Motor neuron (in vitro differentiated cells): ENCODE data around the gene INS. TPM values are rescaled to one million over a fixed set of nuclear protein-coding genes. Genes with fewer than 3 reads are reported as not detected.
A peak's percentile ranks its signal among the peaks of the same experiment; 100 is the strongest.

ENCODE experiments used
- ATAC-seq, 8 experiments: fragments of 200-7000 bp; cut with Tn5 transposase; replicated peaks in 6 of 8; 2 replicates each; pipeline ENCODE4 v1.8.0; 2021; ENCODE audit warnings: mild to moderate bottlenecking in 8 of 8, moderate library complexity in 8 of 8
- H3K27ac ChIP-seq, 2 donors: fragments of 250-450 bp; sonication (Bioruptor Pico); 2 replicates each; pipeline ENCODE4 v1.9.0; 2021; ENCODE audit warnings: antibody characterized with exemption in 2 of 2, mild to moderate bottlenecking in 2 of 2, moderate library complexity in 1 of 2
- H3K4me1 ChIP-seq, 2 donors: fragments of 250-450 bp; sonication (Bioruptor Pico); replicated peaks in 1 of 2; 2 replicates each; pipeline ENCODE4 v1.6.1; 2021; ENCODE audit warnings: antibody characterized with exemption in 2 of 2, mild to moderate bottlenecking in 2 of 2, moderate library complexity in 1 of 2
- H3K4me3 ChIP-seq, 5 donors: fragments of 250-450 bp; sonication (Bioruptor Pico); 2 replicates each; pipeline ENCODE4 v1.9.0; 2021; ENCODE audit warnings: antibody characterized with exemption in 5 of 5, mild to moderate bottlenecking in 5 of 5, moderate library complexity in 4 of 5
- WGBS, 10 experiments: fragments of 450-650 bp; shearing (Covaris generic); methylation state at CpG; one replicate each; pipeline ENCODE4 v1.0.0; 2022; 5-methylcytosine and 5-hydroxymethylcytosine counted together
- in situ Hi-C, 9 experiments: fragments of 400-800 bp; cut with MboI; loops; one replicate each; pipeline ENCODE4 v1.15.0; 2021; ENCODE audit warnings: low sequenced_read_pairs in 9 of 9, low pct_unique_long_range_greater_than_20kb in 2 of 9; ENCODE audit not compliant: unreplicated experiment in 9 of 9
- total RNA-seq, 8 experiments: library from RNA; unstranded; fragments of 300-600 nt; gene quantifications; 2 replicates each; pipeline versions ENCODE4 v1.2.3 to v1.2.4, GENCODE V29; 2022

Gene INS
- total RNA-seq, 8 experiments from 2014 or later, result not detected

- ATAC-seq, result no peak
- in situ Hi-C loops, result no loop called here
- Histone ChIP-seq H3K27ac (no peak overlapping the region), H3K4me3 (no peak overlapping the region), H3K4me1 (no peaks in the 10 kb centered on the region)
- 40 to 83% (median 68%) methylated on average over 1 to 6 of the region's 21 CpGs; no CpG with 5 or more reads in 4 of the 10 experiments for WGBS, 10 experiments
Observed at GRCh38 chr11:2121227-2122130, 39.5 kb downstream of the INS start.

GRCh38 chr11:2120359-2121100, 40.5 kb downstream of the INS start:
- peak in 1 of 8 experiments; percentile 14 for ATAC-seq
- 71 to 96% (median 80%) methylated on average over 1 to 13 of the region's 23 CpGs; no CpG with 5 or more reads in 5 of the 10 experiments for WGBS, 10 experiments
- Histone ChIP-seq H3K27ac (no peak overlapping the region), H3K4me3 (no peak overlapping the region), H3K4me1 (no peaks in the 10 kb centered on the region)
- in situ Hi-C loops, result no loop called here

GRCh38 chr11:2118677-2119076, 42.3 kb downstream of the INS start:
- 0 to 85% (median 61%) methylated on average over 2 to 4 of the region's 4 CpGs for WGBS, 10 experiments
- ATAC-seq, result peak in 2 of 8 experiments; percentile 29 to 56
- no peak overlapping the region for H3K27ac ChIP-seq
- no peak overlapping the region for H3K4me3 ChIP-seq
- in situ Hi-C loops, result no loop called here
- no peaks in the 10 kb centered on the region for H3K4me1 ChIP-seq

- in situ Hi-C loops, result no loop called here
- no peaks in the 10 kb centered on the region for H3K4me1 ChIP-seq
- H3K27ac ChIP-seq, result no peak overlapping the region
- ATAC-seq, result no peak
- 58 to 90% (median 76%) methylated on average over 1 of the region's 1 CpG; no CpG with 5 or more reads in 2 of the 10 experiments for WGBS, 10 experiments
- H3K4me3 ChIP-seq, result no peak overlapping the region
Observed at GRCh38 chr11:2116680-2117079, 44.3 kb downstream of the INS start.

GRCh38 chr11:2115308-2115707, 45.7 kb downstream of the INS start:
- WGBS, 10 experiments, result 60 to 100% (median 89%) methylated on average over 1 to 8 of the region's 12 CpGs; no CpG with 5 or more reads in 5 of the 10 experiments
- H3K4me1 ChIP-seq, result no peaks in the 10 kb centered on the region
- no peak for ATAC-seq
- in situ Hi-C loops, result no loop called here
- H3K27ac ChIP-seq, result no peak overlapping the region
- H3K4me3 ChIP-seq, result no peak overlapping the region

- Histone ChIP-seq H3K27ac (no peak overlapping the region), H3K4me1 (no peaks in the 10 kb centered on the region), H3K4me3 (no peak overlapping the region)
- 62 to 100% (median 80%) methylated on average over 1 to 10 of the region's 32 CpGs; no CpG with 5 or more reads in 3 of the 10 experiments for WGBS, 10 experiments
- in situ Hi-C loops, result no loop called here
- ATAC-seq, result no peak
Observed at GRCh38 chr11:2114430-2115241, 46.4 kb downstream of the INS start.

- 67 to 100% (median 81%) methylated on average over 1 to 9 of the region's 11 CpGs; no CpG with 5 or more reads in 3 of the 10 experiments for WGBS, 10 experiments
- Histone ChIP-seq H3K27ac (no peak overlapping the region), H3K4me1 (no peaks in the 10 kb centered on the region), H3K4me3 (no peak overlapping the region)
- in situ Hi-C loops, result no loop called here
- ATAC-seq, result no peak
Observed at GRCh38 chr11:2113776-2114175, 47.2 kb downstream of the INS start.

GRCh38 chr11:2110521-2110920, 50.5 kb downstream of the INS start:
- Histone ChIP-seq H3K4me3 (no peak overlapping the region), H3K4me1 (no peaks in the 10 kb centered on the region), H3K27ac (no peak overlapping the region)
- no peak for ATAC-seq
- 60 to 97% (median 89%) methylated on average over 1 to 10 of the region's 12 CpGs; no CpG with 5 or more reads in 1 of the 10 experiments for WGBS, 10 experiments
- in situ Hi-C loops, result no loop called here

Other genes with a start within 250 kb of the INS start
- 10 to 100 TPM in 2 of 8 experiments, 1 to 10 TPM in 1, under 1 TPM in 2, not detected in 3; 0.11 to 25.9 (median 3.6) TPM for gene TNNT3, start 241.5 kb downstream of the INS start, total RNA-seq
- gene MRPL23, start 213.9 kb downstream of the INS start, total RNA-seq, result 10 to 100 TPM in 6 of 8 experiments, 1 to 10 TPM in 2; 7.1 to 91.9 (median 23.2) TPM
- gene H19, start 163.4 kb downstream of the INS start, total RNA-seq, result 100 to 1,000 TPM in 2 of 8 experiments, 10 to 100 TPM in 4, 1 to 10 TPM in 2; 4.3 to 583 (median 16.5) TPM
- gene IGF2, start 21.8 kb downstream of the INS start, total RNA-seq, result 100 to 1,000 TPM in 1 of 8 experiments, 10 to 100 TPM in 2, 1 to 10 TPM in 2, under 1 TPM in 3; 0.52 to 165 (median 3.2) TPM
- gene TH, start 10.6 kb upstream of the INS start, total RNA-seq, result 1 to 10 TPM in 2 of 8 experiments, under 1 TPM in 5, not detected in 1; 0.50 to 2.2 (median 0.60) TPM
- gene ASCL2, start 109.4 kb upstream of the INS start, total RNA-seq, result under 1 TPM in 5 of 8 experiments, not detected in 3; 0.11 to 0.76 (median 0.45) TPM
- 1 to 10 TPM in 1 of 8 experiments, under 1 TPM in 5, not detected in 2; 0.08 to 1.8 (median 0.38) TPM for gene C11orf21, start 140.7 kb upstream of the INS start, total RNA-seq
- gene TSPAN32, start 140.8 kb upstream of the INS start, total RNA-seq, result 1 to 10 TPM in 2 of 8 experiments, under 1 TPM in 6; 0.05 to 1.2 (median 0.53) TPM
- 100 to 1,000 TPM in 4 of 8 experiments, 10 to 100 TPM in 4; 44.8 to 383 (median 165) TPM for gene CD81, start 216.1 kb upstream of the INS start, total RNA-seq
- gene TSSC4, start 239.5 kb upstream of the INS start, total RNA-seq, result 10 to 100 TPM; 34.1 to 51.2 (median 42.6) TPM